OCI-LY1 (cell line): Measurements from ENCODE around the gene BMPR1B.

ENCODE experiments used
- CTCF ChIP-seq: fragments of 200-600 bp; sonication (generic), shearing (Covaris generic); IDR thresholded peaks from 2 replicates; pipeline ENCODE4 v1.5.1; 2017; ENCODE audit warnings: mild to moderate bottlenecking, antibody characterized with exemption, low read length, moderate library complexity, mixed read lengths
- EZH2 ChIP-seq: fragments of 200-600 bp; sonication (generic), shearing (Covaris generic); IDR thresholded peaks from 2 replicates; pipeline ENCODE4 v1.8.0; 2017; ENCODE audit warnings: borderline replicate concordance, mixed run types, mild to moderate bottlenecking, antibody characterized with exemption, low read length, moderate library complexity, mixed read lengths

GRCh38 chr4:95068401-95068800, 310.6 kb downstream of the BMPR1B start:
- TF ChIP-seq CTCF (no peak), EZH2 (no peak)
